CD4-positive, alpha-beta T cell (primary cell): ENCODE results near the gene ZNF827. TPM values are rescaled to one million over a fixed set of nuclear protein-coding genes. Genes with fewer than 3 reads are reported as not detected.

Source experiments
- ATAC-seq: fragments of 200-7000 bp; cut with Tn5 transposase; one replicate; pipeline ENCODE4 v1.10.0; 2022; ENCODE audit warnings: mild to moderate bottlenecking; ENCODE audit not compliant: poor library complexity
- CTCF ChIA-PET: fragments of 350-600 bp; sonication (Branson Sonifier 250); formaldehyde crosslinking; loops from one replicate; lab custom pipeline; 2021; ENCODE audit warnings: antibody characterized with exemption, inconsistent platforms; lab: Charles Lee
- POLR2A ChIA-PET: fragments of 350-600 bp; sonication (Branson Sonifier 250); formaldehyde crosslinking; loops from one replicate; lab custom pipeline; 2021; ENCODE audit warnings: antibody characterized with exemption, inconsistent platforms; lab: Charles Lee
- DNase-seq, 14 experiments: peaks; one replicate each; pipeline ENCODE4 v3.0.0-alpha.2; 2013 to 2020; ENCODE audit warnings: mixed read lengths in 2 of 14
- H3K27ac ChIP-seq, 2 donors: one replicate each; pipeline versions ENCODE4 v1.5.1 to v1.7.0; 2013; ENCODE audit warnings: low read length in 2 of 2, low read depth in 1 of 2, mild to moderate bottlenecking in 1 of 2
- H3K27me3 ChIP-seq, 2 experiments: 1 replicate in 1 of 2; 2 replicates in 1 of 2; pipeline versions ENCODE4 v1.6.1 to v1.7.0; 2013; ENCODE audit warnings: low read length in 2 of 2, control low read depth in 1 of 2, mild to moderate bottlenecking in 1 of 2, moderate library complexity in 1 of 2; ENCODE audit not compliant: insufficient read depth in 2 of 2, control insufficient read depth in 1 of 2
- H3K36me3 ChIP-seq: one replicate; pipeline ENCODE4 v1.6.1; 2013; ENCODE audit warnings: low read length, control low read depth; ENCODE audit not compliant: insufficient read depth
- H3K4me1 ChIP-seq: one replicate; pipeline ENCODE4 v1.6.1; 2013; ENCODE audit warnings: low read length, control low read depth; ENCODE audit not compliant: insufficient read depth
- H3K4me3 ChIP-seq: one replicate; pipeline ENCODE4 v1.5.1; 2013; ENCODE audit warnings: mild to moderate bottlenecking, low read length, moderate library complexity
- H3K9me3 ChIP-seq, 2 experiments: 1 replicate in 1 of 2; 2 replicates in 1 of 2; pipeline versions ENCODE4 v1.6.1 to v1.7.0; 2013; ENCODE audit warnings: low read length in 2 of 2, mild to moderate bottlenecking in 2 of 2, control low read depth in 1 of 2, moderate library complexity in 1 of 2; ENCODE audit not compliant: control insufficient read depth in 1 of 2, insufficient read depth in 1 of 2
- H3K27ac Mint-ChIP-seq: one replicate; pipeline ENCODE4 v1.8.0; 2020; ENCODE audit warnings: mixed read lengths
- H3K27me3 Mint-ChIP-seq: one replicate; pipeline ENCODE4 v1.8.0; 2021; ENCODE audit warnings: mixed read lengths
- H3K36me3 Mint-ChIP-seq: one replicate; pipeline ENCODE4 v1.8.0; 2021; ENCODE audit warnings: low read depth, mixed read lengths
- H3K4me1 Mint-ChIP-seq: one replicate; pipeline ENCODE4 v1.8.0; 2021; ENCODE audit warnings: low read depth, mixed read lengths
- H3K4me3 Mint-ChIP-seq: one replicate; pipeline ENCODE4 v1.8.0; 2020; ENCODE audit warnings: mild to moderate bottlenecking, mixed read lengths
- H3K9me3 Mint-ChIP-seq: one replicate; pipeline ENCODE4 v1.8.0; 2020; ENCODE audit warnings: mixed read lengths
- CTCF ChIP-seq: fragments of 200-600 bp; IDR thresholded peaks from one replicate; pipeline ENCODE4 v1.8.0; 2022; ENCODE audit warnings: antibody characterized with exemption, mild to moderate bottlenecking
- intact Hi-C, 2 experiments: fragments of 100-400 bp; cut with DNase I in 1 of 2; cut with micrococcal nuclease in 1 of 2; formaldehyde crosslinking; loops; one replicate each; pipeline versions ENCODE4 v1.15.1 to v1.9.0; 2023 to 2025; cut with DNase I, micrococcal nuclease
- total RNA-seq, 174 experiments: library from RNA in 2 of 174; stranded (reverse) in 2 of 174; gene quantifications; one replicate each; pipeline ENCODE4 v1.2.3 and lab custom pipeline; 2021 to 2026

ZNF827 gene
- total RNA-seq, 2 experiments from 2014 or later = 13.7 to 14.3 TPM

- no peak overlapping the region for H3K4me3 ChIP-seq
- Mint-ChIP-seq H3K36me3 (peaks cover 28% of the 10 kb centered on the region), H3K9me3 (no peaks in the 10 kb centered on the region), H3K27ac (no peak overlapping the region), H3K4me1 (peaks cover 10% of the 10 kb centered on the region), H3K4me3 (no peak overlapping the region), H3K27me3 (no peaks in the 10 kb centered on the region)
- DNase-seq (no peak), ATAC-seq (no peak)
- peaks cover 18% of the 10 kb centered on the region for H3K36me3 ChIP-seq
- no peak overlapping the region for H3K27ac ChIP-seq
- H3K9me3 ChIP-seq = no peaks in the 10 kb centered on the region
- no peaks in the 10 kb centered on the region for H3K4me1 ChIP-seq
- ChIA-PET POLR2A (no interaction called here), CTCF (no interaction called here)
- no peaks in the 10 kb centered on the region for H3K27me3 ChIP-seq
- intact Hi-C loops = no loop called here
- TF ChIP-seq CTCF = no peak
These were observed 73.2 kb downstream of the ZNF827 start for GRCh38 chr4:145865274-145865941.

DNA sequence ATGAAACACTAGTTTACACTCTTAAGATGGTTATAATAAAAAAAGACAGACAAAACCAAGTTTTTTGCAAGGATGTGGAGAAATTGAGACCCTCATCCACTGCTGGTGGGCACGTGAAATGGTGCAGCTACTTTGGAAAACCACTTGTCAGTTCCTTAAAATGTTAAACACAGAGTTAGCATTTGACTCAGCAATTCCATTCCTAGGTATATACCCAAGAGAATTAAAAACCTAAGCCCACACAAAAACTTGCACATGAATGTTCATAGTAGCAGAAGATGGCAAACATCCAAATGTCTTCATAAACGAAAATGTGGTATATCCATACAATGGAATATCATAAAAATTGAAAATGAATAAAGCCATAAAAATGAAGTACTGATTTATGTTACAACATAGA lies 75.4 kb downstream of the ZNF827 start:
- H3K27ac ChIP-seq = no peak overlapping the region

GRCh38 chr4:145861336-145862318 lies 77.0 kb downstream of the ZNF827 start:
- H3K4me3 Mint-ChIP-seq = no peak overlapping the region
- Histone ChIP-seq H3K4me3 (no peak overlapping the region), H3K4me1 (no peaks in the 10 kb centered on the region), H3K9me3 (no peaks in the 10 kb centered on the region), H3K27ac (no peak overlapping the region), H3K36me3 (peaks cover 25% of the 10 kb centered on the region), H3K27me3 (no peaks in the 10 kb centered on the region)
- H3K27ac Mint-ChIP-seq = no peak overlapping the region
- DNase-seq (no peak), ATAC-seq (no peak)
- H3K27me3 Mint-ChIP-seq = no peaks in the 10 kb centered on the region
- intact Hi-C loops = no loop called here
- H3K9me3 Mint-ChIP-seq = no peaks in the 10 kb centered on the region
- CTCF ChIA-PET = no interaction called here
- peaks cover 33% of the 10 kb centered on the region for H3K36me3 Mint-ChIP-seq
- POLR2A ChIA-PET = no interaction called here
- TF ChIP-seq CTCF = no peak
- no peaks in the 10 kb centered on the region for H3K4me1 Mint-ChIP-seq

More for the DNA sequence above, 75.4 kb downstream of the ZNF827 start:
- no peaks in the 10 kb centered on the region for H3K27me3 Mint-ChIP-seq
- no peaks in the 10 kb centered on the region for H3K9me3 Mint-ChIP-seq
- H3K36me3 Mint-ChIP-seq = peaks cover 38% of the 10 kb centered on the region
- intact Hi-C loops = no loop called here
- Histone ChIP-seq H3K4me1 (no peaks in the 10 kb centered on the region), H3K27me3 (no peaks in the 10 kb centered on the region), H3K36me3 (peaks cover 25% of the 10 kb centered on the region), H3K9me3 (no peaks in the 10 kb centered on the region), H3K4me3 (no peak overlapping the region)
- H3K4me1 Mint-ChIP-seq = no peaks in the 10 kb centered on the region
- POLR2A ChIA-PET = no interaction called here
- DNase-seq (no peak), ATAC-seq (no peak)
- H3K4me3 Mint-ChIP-seq = no peak overlapping the region
- H3K27ac Mint-ChIP-seq = no peak overlapping the region
- TF ChIP-seq CTCF = no peak
- CTCF ChIA-PET = no interaction called here
